Large intestine (tissue), 3 donors: Measurements from ENCODE around the gene MAIP1. TPM values are rescaled to one million over a fixed set of nuclear protein-coding genes. Genes with fewer than 3 reads are reported as not detected.

ENCODE experiments used
- DNase-seq, 2 donors: peaks; one replicate each; pipeline versions ENCODE4 v3.0.0 to v3.0.0-alpha.2; 2013
- H3K27ac ChIP-seq: one replicate; pipeline ENCODE4 v1.5.1; 2013; ENCODE audit warnings: low read length
- H3K27me3 ChIP-seq: 2 replicates; pipeline ENCODE4 v1.6.1; 2013; ENCODE audit warnings: low read length; ENCODE audit not compliant: control insufficient read depth, insufficient read depth
- H3K36me3 ChIP-seq: 2 replicates; pipeline ENCODE4 v1.6.1; 2013; ENCODE audit warnings: low read length; ENCODE audit not compliant: control insufficient read depth, insufficient read depth
- H3K4me1 ChIP-seq: one replicate; pipeline ENCODE4 v1.6.1; 2013; ENCODE audit warnings: low read length; ENCODE audit not compliant: control insufficient read depth, insufficient read depth
- H3K4me3 ChIP-seq: one replicate; pipeline ENCODE4 v1.5.1; 2013; ENCODE audit warnings: low read length
- H3K9me3 ChIP-seq: one replicate; pipeline ENCODE4 v1.6.1; 2013; ENCODE audit warnings: mild to moderate bottlenecking, low read depth, low read length, moderate library complexity; ENCODE audit not compliant: control insufficient read depth
- WGBS: methylation state at CpG from one replicate; pipeline ENCODE4 v1.1.5; 2013; ENCODE audit warnings: low lambda C conversion rate; ENCODE audit not compliant: insufficient coverage; 5-methylcytosine and 5-hydroxymethylcytosine counted together
- polyA plus RNA-seq: library from polyadenylated mRNA; unstranded; fragments of 120-200 nt; gene quantifications from one replicate; pipeline ENCODE4 v1.2.1, GENCODE V29; 2013

MAIP1 gene
- polyA plus RNA-seq, 1 donor, result 21.2 TPM

GRCh38 chr2:199943373-199943772, 12.0 kb upstream of the MAIP1 start:
- Histone ChIP-seq H3K4me3 (no peak overlapping the region), H3K36me3 (peaks cover 30% of the 10 kb centered on the region), H3K4me1 (peaks cover 15% of the 10 kb centered on the region), H3K9me3 (no peaks in the 10 kb centered on the region), H3K27ac (no peak overlapping the region), H3K27me3 (no peaks in the 10 kb centered on the region)
- 85% methylated on average over 2 of the region's 4 CpGs for WGBS
- DNase-seq, result no peak

- H3K36me3 ChIP-seq, result peaks cover 30% of the 10 kb centered on the region
These were observed 9.2 kb upstream of the MAIP1 start for GRCh38 chr2:199946196-199946595.

GRCh38 chr2:199946836-199947235, 8.5 kb upstream of the MAIP1 start:
- H3K4me1 ChIP-seq, result peaks cover 8% of the 10 kb centered on the region
- no peak overlapping the region for H3K27ac ChIP-seq
- no peak for DNase-seq
- peaks cover 30% of the 10 kb centered on the region for H3K36me3 ChIP-seq
- H3K4me3 ChIP-seq, result no peak overlapping the region
- H3K27me3 ChIP-seq, result no peaks in the 10 kb centered on the region
- no peaks in the 10 kb centered on the region for H3K9me3 ChIP-seq

More at GRCh38 chr2:199946196-199946595, 9.2 kb upstream of the MAIP1 start:
- DNase-seq, result no peak
- H3K4me3 ChIP-seq, result no peak overlapping the region
- no peaks in the 10 kb centered on the region for H3K27me3 ChIP-seq
- peaks cover 12% of the 10 kb centered on the region for H3K4me1 ChIP-seq
- 100% methylated on average over 1 of the region's 1 CpG for WGBS
- no peaks in the 10 kb centered on the region for H3K9me3 ChIP-seq
- no peak overlapping the region for H3K27ac ChIP-seq

GRCh38 chr2:199950396-199950795, 5.0 kb upstream of the MAIP1 start:
- Histone ChIP-seq H3K4me1 (no peaks in the 10 kb centered on the region), H3K27ac (no peak overlapping the region), H3K9me3 (no peaks in the 10 kb centered on the region), H3K27me3 (no peaks in the 10 kb centered on the region), H3K36me3 (peaks cover 20% of the 10 kb centered on the region), H3K4me3 (no peak overlapping the region)
- DNase-seq, result no peak
- WGBS, result 100% methylated on average over 2 of the region's 5 CpGs

- H3K27me3 ChIP-seq, result no peaks in the 10 kb centered on the region
- H3K27ac ChIP-seq, result no peak overlapping the region
- no peaks in the 10 kb centered on the region for H3K4me1 ChIP-seq
- H3K36me3 ChIP-seq, result peaks cover 13% of the 10 kb centered on the region
- whole genome bisulfite sequencing, result 88% methylated on average over 1 of the region's 1 CpG
- no peak for DNase-seq
- H3K4me3 ChIP-seq, result no peak overlapping the region
- H3K9me3 ChIP-seq, result no peaks in the 10 kb centered on the region
These were observed 4.4 kb upstream of the MAIP1 start for GRCh38 chr2:199951023-199951422.

GRCh38 chr2:199955007-199955338, 409 bp upstream of the MAIP1 start:
- WGBS, result no CpG with 5 or more reads among the region's 13 CpGs
- H3K4me1 ChIP-seq, result peaks cover 3% of the 10 kb centered on the region

GRCh38 chr2:199956062-199956380, 639 bp downstream of the MAIP1 start:
- Histone ChIP-seq H3K9me3 (no peaks in the 10 kb centered on the region), H3K36me3 (peaks cover 21% of the 10 kb centered on the region), H3K4me1 (peaks cover 3% of the 10 kb centered on the region), H3K27me3 (no peaks in the 10 kb centered on the region), H3K4me3 (peak overlapping the region; percentile 88), H3K27ac (peak overlapping the region; percentile 79)
- DNase-seq, result no peak
- no CpG with 5 or more reads among the region's 10 CpGs for WGBS

More at GRCh38 chr2:199955007-199955338, 409 bp upstream of the MAIP1 start:
- H3K36me3 ChIP-seq, result peaks cover 14% of the 10 kb centered on the region
- no peaks in the 10 kb centered on the region for H3K9me3 ChIP-seq
- peak overlapping the region; percentile 79 for H3K27ac ChIP-seq
- no peak for DNase-seq
- peak overlapping the region; percentile 88 for H3K4me3 ChIP-seq
- H3K27me3 ChIP-seq, result no peaks in the 10 kb centered on the region

GRCh38 chr2:199958014-199958413, 2.6 kb downstream of the MAIP1 start:
- H3K9me3 ChIP-seq, result no peaks in the 10 kb centered on the region
- no peak overlapping the region for H3K4me3 ChIP-seq
- no peaks in the 10 kb centered on the region for H3K27me3 ChIP-seq
- DNase-seq, result no peak
- WGBS, result 100% methylated on average over 1 of the region's 4 CpGs
- no peak overlapping the region for H3K27ac ChIP-seq
- H3K4me1 ChIP-seq, result peaks cover 3% of the 10 kb centered on the region
- H3K36me3 ChIP-seq, result peaks cover 38% of the 10 kb centered on the region

- no peak overlapping the region for H3K27ac ChIP-seq
- no peaks in the 10 kb centered on the region for H3K9me3 ChIP-seq
- H3K36me3 ChIP-seq, result peaks cover 59% of the 10 kb centered on the region
- H3K4me3 ChIP-seq, result no peak overlapping the region
- DNase-seq, result no peak
- H3K4me1 ChIP-seq, result peaks cover 3% of the 10 kb centered on the region
- no peaks in the 10 kb centered on the region for H3K27me3 ChIP-seq
- WGBS, result no CpG with 5 or more reads among the region's 2 CpGs
These were observed 6.8 kb downstream of the MAIP1 start for GRCh38 chr2:199962203-199962602.

- Histone ChIP-seq H3K36me3 (peaks cover 34% of the 10 kb centered on the region), H3K27me3 (no peaks in the 10 kb centered on the region), H3K4me3 (no peak overlapping the region), H3K9me3 (no peaks in the 10 kb centered on the region), H3K27ac (no peak overlapping the region), H3K4me1 (no peaks in the 10 kb centered on the region)
- WGBS, result 100% methylated on average over 2 of the region's 2 CpGs
- DNase-seq, result no peak
These were observed 11.0 kb downstream of the MAIP1 start for GRCh38 chr2:199966405-199966804.

GRCh38 chr2:199966976-199967375, 11.6 kb downstream of the MAIP1 start:
- DNase-seq, result no peak
- Histone ChIP-seq H3K27ac (no peak overlapping the region), H3K27me3 (no peaks in the 10 kb centered on the region), H3K4me3 (no peak overlapping the region), H3K36me3 (peaks cover 29% of the 10 kb centered on the region), H3K9me3 (no peaks in the 10 kb centered on the region), H3K4me1 (peaks cover 3% of the 10 kb centered on the region)
- no CpG with 5 or more reads among the region's 1 CpG for WGBS
